ENCODE measurements around the gene KIF6.

The KIF6 gene

DNA sequence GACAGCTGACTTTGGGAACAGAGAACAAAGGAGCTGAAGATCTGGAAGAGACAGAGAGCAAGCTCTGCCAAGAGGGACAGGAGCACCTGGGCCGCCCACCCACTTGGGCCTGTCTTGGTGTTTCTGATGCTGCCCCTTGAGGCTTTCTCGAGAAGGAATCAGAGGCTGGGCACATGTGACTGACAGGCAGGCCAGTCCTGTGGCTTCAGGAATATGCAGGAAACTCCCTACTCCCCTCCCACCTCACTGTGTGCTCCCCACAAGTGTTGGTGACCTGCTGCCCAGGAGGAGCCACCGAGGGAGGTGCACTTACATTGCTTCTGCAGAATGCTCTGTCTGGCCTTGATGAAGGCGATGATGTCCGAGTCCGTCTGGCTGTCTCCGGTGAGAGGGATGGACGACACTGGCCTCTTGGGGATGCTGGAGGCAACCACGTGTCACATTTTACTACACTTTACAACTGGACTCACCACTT is 381.8 kb downstream of the KIF6 start:
- peaks cover 2% of the 10 kb centered on the region for H3K9me3 Mint-ChIP-seq
- peaks cover 4% of the 10 kb centered on the region for H3K36me3 Mint-ChIP-seq
- peaks cover 15% of the 10 kb centered on the region for H3K4me1 Mint-ChIP-seq
- DNase-seq (ENCODE audit: low spot score in 2 of 2) (no peak), ATAC-seq (ENCODE audit: low read depth) (no peak)
- H3K4me3 Mint-ChIP-seq, result peak overlapping the region; percentile 18
- peaks cover 3% of the 10 kb centered on the region for H3K27me3 Mint-ChIP-seq
- peak overlapping the region; percentile 72 for H3K27ac Mint-ChIP-seq

- H3K9me3 Mint-ChIP-seq, result peaks cover 2% of the 10 kb centered on the region
- H3K27ac Mint-ChIP-seq, result peak overlapping the region; percentile 72
- peaks cover 4% of the 10 kb centered on the region for H3K36me3 Mint-ChIP-seq
- peak overlapping the region; percentile 18 for H3K4me3 Mint-ChIP-seq
- peak; percentile 63 for ATAC-seq (ENCODE audit: low read depth)
- DNase-seq (ENCODE audit: low spot score in 2 of 2), result no peak
- H3K4me1 Mint-ChIP-seq, result peaks cover 15% of the 10 kb centered on the region
- H3K27me3 Mint-ChIP-seq, result peaks cover 7% of the 10 kb centered on the region
Measured at GRCh38 chr6:39342692-39343395, 382.4 kb downstream of the KIF6 start.

- no peak overlapping the region for H3K27ac Mint-ChIP-seq
- H3K27me3 Mint-ChIP-seq, result peaks cover 9% of the 10 kb centered on the region
- ATAC-seq (ENCODE audit: low read depth) (no peak), DNase-seq (ENCODE audit: low spot score in 2 of 2) (no peak)
- no peak overlapping the region for H3K4me3 Mint-ChIP-seq
- peaks cover 2% of the 10 kb centered on the region for H3K9me3 Mint-ChIP-seq
- H3K4me1 Mint-ChIP-seq, result peaks cover 16% of the 10 kb centered on the region
- peaks cover 4% of the 10 kb centered on the region for H3K36me3 Mint-ChIP-seq
Measured at GRCh38 chr6:39341937-39342336, 383.3 kb downstream of the KIF6 start.

DNA sequence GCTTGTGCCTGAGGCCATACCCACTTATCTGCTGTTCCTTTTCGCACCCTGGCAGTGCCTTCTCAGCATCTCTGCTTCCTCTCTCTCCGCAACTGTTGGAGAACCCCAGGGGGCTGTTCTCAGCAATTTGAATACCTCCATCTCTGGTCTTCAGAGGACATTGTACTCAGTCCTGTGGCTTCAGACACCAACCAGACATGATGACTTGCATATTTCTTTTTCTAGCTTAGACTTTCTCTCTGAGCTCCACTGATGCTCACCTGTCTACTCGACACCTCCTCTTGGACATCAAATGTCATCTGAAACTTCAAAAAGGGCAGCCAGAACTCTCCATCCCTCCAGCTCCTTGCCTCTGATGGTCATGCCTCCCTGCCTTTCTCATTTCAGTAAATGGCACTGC is 383.9 kb downstream of the KIF6 start:
- Mint-ChIP-seq H3K36me3 (peaks cover 4% of the 10 kb centered on the region), H3K4me3 (no peak overlapping the region), H3K4me1 (peaks cover 20% of the 10 kb centered on the region), H3K27me3 (peaks cover 9% of the 10 kb centered on the region), H3K9me3 (peaks cover 2% of the 10 kb centered on the region), H3K27ac (no peak overlapping the region)
- DNase-seq (ENCODE audit: low spot score in 2 of 2), result no peak
- no peak for ATAC-seq (ENCODE audit: low read depth)

DNA sequence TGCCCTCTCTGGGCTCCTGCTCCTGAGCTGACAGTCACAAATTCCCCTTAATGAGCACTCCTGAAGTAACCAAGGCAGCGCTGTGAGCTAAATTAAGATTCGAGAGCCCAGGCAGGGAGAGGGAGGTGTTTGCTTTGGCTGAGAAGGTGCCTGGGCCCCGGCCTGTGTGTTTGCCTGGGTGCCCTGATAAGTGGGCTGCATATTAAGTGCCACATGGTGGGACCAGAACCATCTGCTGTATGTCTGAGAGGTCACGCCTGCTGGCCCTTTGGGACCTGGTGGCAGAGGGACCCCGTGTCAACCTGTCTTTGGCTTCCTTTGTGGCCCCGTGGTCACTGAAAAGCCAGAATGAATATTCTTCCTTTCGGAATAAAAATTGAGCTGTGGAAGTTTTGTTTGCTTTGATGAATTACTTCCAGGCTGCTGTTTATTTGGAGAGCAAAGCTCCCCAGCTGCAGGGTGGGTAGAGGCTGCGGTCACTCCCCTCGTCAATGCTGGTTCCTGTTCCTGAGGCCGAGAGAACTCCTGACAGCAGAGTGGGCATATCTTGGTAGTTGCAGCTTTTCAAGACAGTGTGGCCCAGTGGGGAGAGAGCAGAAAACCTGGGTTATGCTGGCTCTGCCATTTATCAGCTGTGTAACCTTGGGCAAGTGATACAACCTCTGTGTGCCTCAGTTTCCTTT is 385.2 kb downstream of the KIF6 start:
- Mint-ChIP-seq H3K4me3 (no peak overlapping the region), H3K36me3 (peaks cover 4% of the 10 kb centered on the region), H3K27me3 (peaks cover 11% of the 10 kb centered on the region), H3K27ac (no peak overlapping the region), H3K4me1 (peaks cover 26% of the 10 kb centered on the region), H3K9me3 (peaks cover 2% of the 10 kb centered on the region)
- ATAC-seq (ENCODE audit: low read depth) (no peak), DNase-seq (ENCODE audit: low spot score in 2 of 2) (no peak)

- Mint-ChIP-seq H3K27ac (no peak overlapping the region), H3K4me3 (no peak overlapping the region), H3K36me3 (peaks cover 2% of the 10 kb centered on the region), H3K27me3 (peaks cover 11% of the 10 kb centered on the region), H3K4me1 (peaks cover 24% of the 10 kb centered on the region), H3K9me3 (no peaks in the 10 kb centered on the region)
- ATAC-seq (ENCODE audit: low read depth), result no peak
- no peak for DNase-seq (ENCODE audit: low spot score in 2 of 2)
Measured at GRCh38 chr6:39339096-39339867, 385.9 kb downstream of the KIF6 start.

DNA sequence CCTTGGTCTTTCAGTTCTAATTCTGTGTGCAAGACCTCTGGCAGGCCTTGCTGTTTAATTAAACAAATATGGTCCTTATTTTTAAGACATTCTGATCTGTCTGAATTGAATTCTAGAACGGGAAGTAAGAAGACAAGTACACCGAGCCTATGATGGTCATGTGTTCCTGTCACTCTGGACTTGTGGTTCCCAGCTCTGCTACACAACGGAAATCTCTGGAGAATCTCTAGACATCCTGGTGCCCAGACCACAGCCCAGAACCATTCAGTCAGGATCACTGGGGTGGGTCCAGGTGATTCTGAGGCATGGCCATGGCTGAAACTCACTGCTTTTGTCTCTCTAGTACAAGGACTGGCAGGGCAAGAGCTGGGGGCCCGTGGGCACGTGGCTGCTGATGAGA is 386.8 kb downstream of the KIF6 start:
- ATAC-seq (ENCODE audit: low read depth) (no peak), DNase-seq (ENCODE audit: low spot score in 2 of 2) (no peak)
- Mint-ChIP-seq H3K9me3 (no peaks in the 10 kb centered on the region), H3K4me3 (no peak overlapping the region), H3K36me3 (no peaks in the 10 kb centered on the region), H3K27ac (no peak overlapping the region), H3K27me3 (peaks cover 11% of the 10 kb centered on the region), H3K4me1 (peaks cover 17% of the 10 kb centered on the region)

DNA sequence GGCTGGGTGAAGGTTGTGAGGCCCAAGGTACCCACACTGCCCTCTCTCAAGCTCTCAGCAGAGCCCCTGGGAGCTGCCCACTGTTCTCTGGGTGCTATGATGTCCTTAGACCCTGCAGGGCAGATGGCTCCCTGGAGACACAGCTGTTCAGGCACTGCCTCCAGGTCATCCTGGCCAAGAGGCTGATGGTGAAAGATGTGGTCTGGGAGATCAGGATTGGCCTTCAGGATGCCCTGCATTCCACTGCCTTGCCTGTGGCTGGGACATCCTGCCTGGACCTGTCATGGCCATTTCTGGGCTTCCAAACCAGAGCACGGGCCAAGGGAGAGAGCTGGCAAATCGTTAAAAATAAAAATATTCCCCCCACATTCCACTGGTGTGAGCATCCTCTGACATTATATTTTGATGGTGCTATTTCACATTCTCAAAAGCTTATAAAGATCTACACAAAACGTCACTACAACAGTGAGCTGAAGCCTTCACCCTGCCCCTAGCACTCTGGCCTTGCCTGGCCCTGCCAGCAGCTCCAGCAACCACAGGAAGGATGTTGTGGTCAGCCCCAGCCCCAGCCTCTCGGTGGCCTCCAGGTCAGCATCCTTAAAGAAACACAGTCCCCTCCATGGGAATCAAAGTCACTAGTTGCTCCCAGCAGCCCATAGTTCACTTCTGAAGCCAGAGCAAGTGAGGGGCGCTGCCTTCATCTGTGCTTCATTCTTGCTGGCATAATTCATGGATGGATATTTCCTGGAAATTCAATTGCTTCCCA is 389.2 kb downstream of the KIF6 start:
- no peak overlapping the region for H3K27ac Mint-ChIP-seq
- H3K4me3 Mint-ChIP-seq, result no peak overlapping the region
- peaks cover 11% of the 10 kb centered on the region for H3K4me1 Mint-ChIP-seq

DNA sequence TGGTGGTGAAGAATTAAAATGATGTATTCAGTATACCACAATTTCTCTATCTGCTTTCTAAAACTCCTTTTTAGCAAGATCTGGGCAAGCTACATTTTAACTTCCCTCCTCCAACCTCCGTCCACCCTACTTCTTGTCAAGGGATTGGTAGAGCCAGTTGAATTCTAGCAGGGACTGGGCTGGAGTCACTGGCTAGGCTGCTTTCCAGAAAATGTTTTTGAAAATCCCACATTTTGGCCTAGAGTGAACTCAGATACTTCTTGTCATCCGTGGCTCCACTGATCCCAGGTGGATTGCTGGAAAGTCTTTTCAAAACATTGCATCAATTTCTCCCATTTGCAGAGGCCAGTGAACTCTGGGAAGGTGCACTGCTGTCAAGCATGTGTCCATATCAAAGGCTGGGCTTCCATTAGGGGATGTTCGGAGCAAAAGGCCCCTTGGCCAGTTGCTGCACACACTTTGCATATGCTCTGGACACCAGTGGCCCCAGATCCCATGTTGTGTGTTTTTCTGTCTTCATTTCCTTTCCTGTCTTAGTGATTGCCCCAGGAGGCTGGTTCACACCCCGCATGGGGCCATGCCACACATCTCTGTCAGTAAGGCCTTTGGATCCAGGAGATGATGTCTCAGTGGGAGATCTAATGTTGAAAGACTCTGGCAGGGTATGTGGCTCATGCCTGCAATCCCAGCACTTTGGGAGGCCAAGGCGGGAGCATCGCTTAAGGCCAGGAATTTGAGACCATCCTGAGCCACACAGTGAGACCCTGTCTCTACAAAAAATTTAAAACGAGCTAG is 391.4 kb downstream of the KIF6 start:
- no peak for DNase-seq (ENCODE audit: low spot score in 2 of 2)
- peaks cover 15% of the 10 kb centered on the region for H3K27me3 Mint-ChIP-seq
- peaks cover 14% of the 10 kb centered on the region for H3K4me1 Mint-ChIP-seq
- no peaks in the 10 kb centered on the region for H3K36me3 Mint-ChIP-seq
- no peaks in the 10 kb centered on the region for H3K9me3 Mint-ChIP-seq
- H3K27ac Mint-ChIP-seq, result no peak overlapping the region
- H3K4me3 Mint-ChIP-seq, result no peak overlapping the region
- ATAC-seq (ENCODE audit: low read depth), result no peak

More for the DNA sequence above, 389.2 kb downstream of the KIF6 start:
- Mint-ChIP-seq H3K36me3 (no peaks in the 10 kb centered on the region), H3K9me3 (no peaks in the 10 kb centered on the region), H3K27me3 (peaks cover 16% of the 10 kb centered on the region)
- ATAC-seq (ENCODE audit: low read depth), result no peak
- DNase-seq (ENCODE audit: low spot score in 2 of 2), result no peak

- Mint-ChIP-seq H3K36me3 (no peaks in the 10 kb centered on the region), H3K4me1 (peaks cover 4% of the 10 kb centered on the region), H3K27ac (no peak overlapping the region), H3K4me3 (no peak overlapping the region), H3K9me3 (no peaks in the 10 kb centered on the region), H3K27me3 (peaks cover 16% of the 10 kb centered on the region)
- ATAC-seq (ENCODE audit: low read depth), result no peak
- DNase-seq (ENCODE audit: low spot score in 2 of 2), result no peak
Measured at GRCh38 chr6:39330476-39330875, 394.7 kb downstream of the KIF6 start.

DNA sequence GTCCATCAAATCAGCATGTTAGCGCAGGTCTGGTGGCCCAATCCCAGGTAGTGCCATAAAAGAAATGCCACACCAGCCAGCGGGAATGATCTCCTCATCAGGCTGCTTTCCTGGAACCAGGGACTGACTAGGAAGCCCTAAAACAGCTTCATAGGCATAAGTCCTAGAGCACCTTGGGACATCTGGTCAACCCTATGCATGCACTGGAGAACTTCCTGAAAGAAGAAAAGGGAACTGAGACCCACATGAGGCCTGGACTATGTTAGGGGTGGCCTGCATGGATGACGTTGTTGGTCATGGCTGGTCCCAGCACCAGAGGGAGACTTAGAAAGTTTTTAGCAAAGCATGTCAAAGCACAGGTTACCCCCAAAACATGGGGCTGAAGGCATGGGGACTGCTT is 395.2 kb downstream of the KIF6 start:
- peaks cover 20% of the 10 kb centered on the region for H3K27me3 Mint-ChIP-seq
- ATAC-seq (ENCODE audit: low read depth) (peak; percentile 62), DNase-seq (ENCODE audit: low spot score in 2 of 2) (no peak)
- no peak overlapping the region for H3K27ac Mint-ChIP-seq
- no peaks in the 10 kb centered on the region for H3K36me3 Mint-ChIP-seq
- H3K4me1 Mint-ChIP-seq, result peaks cover 4% of the 10 kb centered on the region
- H3K4me3 Mint-ChIP-seq, result no peak overlapping the region
- H3K9me3 Mint-ChIP-seq, result no peaks in the 10 kb centered on the region

DNA sequence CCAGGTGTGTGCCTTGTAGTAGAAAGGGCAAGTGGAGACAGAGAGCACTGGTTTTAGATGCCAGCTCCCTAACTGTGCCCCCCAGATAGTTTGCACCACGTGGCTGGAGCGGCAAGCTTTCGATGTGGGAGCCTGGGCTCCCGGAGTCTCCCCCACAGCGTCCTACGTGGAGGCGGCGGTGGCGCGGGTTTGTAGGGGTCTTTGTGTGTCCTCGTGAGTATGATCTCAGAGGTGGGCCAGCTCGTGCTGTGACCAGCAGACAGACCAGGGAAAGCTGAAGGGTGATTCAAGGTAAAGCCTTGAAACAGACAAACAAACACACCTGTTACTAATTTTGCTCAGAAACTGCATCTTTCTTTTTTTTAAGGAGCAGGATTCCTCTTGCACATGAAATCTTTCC is 397.1 kb downstream of the KIF6 start:
- H3K36me3 Mint-ChIP-seq, result no peaks in the 10 kb centered on the region
- no peak overlapping the region for H3K27ac Mint-ChIP-seq
- H3K27me3 Mint-ChIP-seq, result peaks cover 22% of the 10 kb centered on the region
- H3K4me3 Mint-ChIP-seq, result no peak overlapping the region
- H3K9me3 Mint-ChIP-seq, result no peaks in the 10 kb centered on the region
- peaks cover 4% of the 10 kb centered on the region for H3K4me1 Mint-ChIP-seq
- no peak for DNase-seq (ENCODE audit: low spot score in 2 of 2)
- no peak for ATAC-seq (ENCODE audit: low read depth)

- Mint-ChIP-seq H3K36me3 (no peaks in the 10 kb centered on the region), H3K4me3 (no peak overlapping the region), H3K27ac (no peak overlapping the region), H3K4me1 (peaks cover 4% of the 10 kb centered on the region), H3K9me3 (no peaks in the 10 kb centered on the region), H3K27me3 (peaks cover 18% of the 10 kb centered on the region)
- ATAC-seq (ENCODE audit: low read depth) (no peak), DNase-seq (ENCODE audit: low spot score in 2 of 2) (no peak)
Measured at GRCh38 chr6:39327507-39327906, 397.7 kb downstream of the KIF6 start.
